ENCODE results near the gene MPI.

MPI gene

DNA sequence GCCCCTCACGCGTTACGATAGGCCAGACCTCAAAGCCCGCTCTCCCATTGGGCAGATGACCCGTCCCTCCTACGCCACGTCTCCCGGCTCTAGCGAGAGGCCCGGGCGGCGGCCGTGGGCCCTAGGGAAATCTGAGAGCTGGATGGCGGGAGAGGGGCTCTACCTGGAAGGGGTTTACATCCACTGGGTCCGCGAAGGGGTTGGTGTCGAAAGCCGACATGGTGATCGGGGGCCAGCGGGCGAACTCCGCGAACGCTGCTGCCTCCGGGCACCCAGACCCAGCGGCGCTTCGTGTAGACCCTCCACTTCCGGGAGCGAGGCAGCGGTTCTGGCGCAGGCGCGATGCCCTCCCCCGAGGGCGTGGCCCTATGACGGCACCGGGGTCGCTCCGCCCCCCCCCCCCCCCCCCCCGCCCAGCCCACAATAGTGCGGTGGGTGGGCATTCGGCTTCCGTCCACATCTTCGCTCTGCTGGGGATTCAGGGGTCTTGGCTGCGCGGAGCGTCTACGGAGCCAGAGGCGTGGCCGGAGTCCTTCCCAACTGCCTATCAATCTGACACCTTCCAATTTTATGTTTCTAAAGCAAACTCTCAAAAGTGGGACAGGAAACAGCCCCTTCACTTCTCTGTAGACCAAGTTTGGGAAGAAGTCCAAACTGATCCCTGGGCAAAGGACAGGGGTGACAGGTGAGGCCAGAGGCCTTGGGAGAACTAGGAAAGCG lies 16.6 kb upstream of the MPI start, which contains the start of gene SCAMP2 (continued):
- TF ChIP-seq, protein P1, sequence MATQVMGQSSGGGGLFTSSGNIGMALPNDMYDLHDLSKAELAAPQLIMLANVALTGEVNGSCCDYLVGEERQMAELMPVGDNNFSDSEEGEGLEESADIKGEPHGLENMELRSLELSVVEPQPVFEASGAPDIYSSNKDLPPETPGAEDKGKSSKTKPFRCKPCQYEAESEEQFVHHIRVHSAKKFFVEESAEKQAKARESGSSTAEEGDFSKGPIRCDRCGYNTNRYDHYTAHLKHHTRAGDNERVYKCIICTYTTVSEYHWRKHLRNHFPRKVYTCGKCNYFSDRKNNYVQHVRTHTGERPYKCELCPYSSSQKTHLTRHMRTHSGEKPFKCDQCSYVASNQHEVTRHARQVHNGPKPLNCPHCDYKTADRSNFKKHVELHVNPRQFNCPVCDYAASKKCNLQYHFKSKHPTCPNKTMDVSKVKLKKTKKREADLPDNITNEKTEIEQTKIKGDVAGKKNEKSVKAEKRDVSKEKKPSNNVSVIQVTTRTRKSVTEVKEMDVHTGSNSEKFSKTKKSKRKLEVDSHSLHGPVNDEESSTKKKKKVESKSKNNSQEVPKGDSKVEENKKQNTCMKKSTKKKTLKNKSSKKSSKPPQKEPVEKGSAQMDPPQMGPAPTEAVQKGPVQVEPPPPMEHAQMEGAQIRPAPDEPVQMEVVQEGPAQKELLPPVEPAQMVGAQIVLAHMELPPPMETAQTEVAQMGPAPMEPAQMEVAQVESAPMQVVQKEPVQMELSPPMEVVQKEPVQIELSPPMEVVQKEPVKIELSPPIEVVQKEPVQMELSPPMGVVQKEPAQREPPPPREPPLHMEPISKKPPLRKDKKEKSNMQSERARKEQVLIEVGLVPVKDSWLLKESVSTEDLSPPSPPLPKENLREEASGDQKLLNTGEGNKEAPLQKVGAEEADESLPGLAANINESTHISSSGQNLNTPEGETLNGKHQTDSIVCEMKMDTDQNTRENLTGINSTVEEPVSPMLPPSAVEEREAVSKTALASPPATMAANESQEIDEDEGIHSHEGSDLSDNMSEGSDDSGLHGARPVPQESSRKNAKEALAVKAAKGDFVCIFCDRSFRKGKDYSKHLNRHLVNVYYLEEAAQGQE (tag by site-specific recombination; IDR thresholded peaks at IDR 0.05) = no peak
- TF ChIP-seq ZNF266 (tag by site-specific recombination; IDR thresholded peaks at IDR 0.05; ENCODE audit: low read depth) (no peak), ZNF416 (tag by site-specific recombination; IDR thresholded peaks at IDR 0.05) (no peak), ZNF335 (tag by site-specific recombination; conservative IDR thresholded peaks at IDR 0.05) (peak; percentile 98), ZNF138 (tag by site-specific recombination; IDR thresholded peaks at IDR 0.05; ENCODE audit: borderline replicate concordance) (no peak), ZNF324 (tag by site-specific recombination; IDR thresholded peaks at IDR 0.05) (peak; percentile 91; the same call in 1 of the 2 replicates), ZNF133 (tag by site-specific recombination; IDR thresholded peaks at IDR 0.05) (no peak), ZNF654 (tag by site-specific recombination; IDR thresholded peaks at IDR 0.05; ENCODE audit: low read depth) (no peak), ZNF76 (tag by site-specific recombination; IDR thresholded peaks at IDR 0.05; ENCODE audit: borderline replicate concordance, low read depth) (peak; percentile 73), GLI4 (tag by site-specific recombination; IDR thresholded peaks at IDR 0.05) (0 out of 2 replicates have a peak, but pooled peaks have one; percentile 48), SALL2 (tag by site-specific recombination; IDR thresholded peaks at IDR 0.05; ENCODE audit: borderline replicate concordance) (no peak), ZNF600 (tag by site-specific recombination; IDR thresholded peaks at IDR 0.05) (peak; percentile 21; the same call in 1 of the 2 replicates), ZNF174 (tag by site-specific recombination; IDR thresholded peaks at IDR 0.05) (no peak), ZIC2 (tag by site-specific recombination; IDR thresholded peaks at IDR 0.05) (peak; percentile 38), ZNF112 (tag by site-specific recombination; IDR thresholded peaks at IDR 0.05) (no peak), GFI1B (tag by site-specific recombination; IDR thresholded peaks at IDR 0.05) (no peak), ZNF747 (tag by site-specific recombination; IDR thresholded peaks at IDR 0.05) (no peak), ZNF624 (tag by site-specific recombination; IDR thresholded peaks at IDR 0.05) (no peak), ZSCAN30 (tag by site-specific recombination; IDR thresholded peaks at IDR 0.05) (peak; percentile 85), ZNF239 (tag by site-specific recombination; IDR thresholded peaks at IDR 0.05) (no peak)
- TF ChIP-seq, protein P2, sequence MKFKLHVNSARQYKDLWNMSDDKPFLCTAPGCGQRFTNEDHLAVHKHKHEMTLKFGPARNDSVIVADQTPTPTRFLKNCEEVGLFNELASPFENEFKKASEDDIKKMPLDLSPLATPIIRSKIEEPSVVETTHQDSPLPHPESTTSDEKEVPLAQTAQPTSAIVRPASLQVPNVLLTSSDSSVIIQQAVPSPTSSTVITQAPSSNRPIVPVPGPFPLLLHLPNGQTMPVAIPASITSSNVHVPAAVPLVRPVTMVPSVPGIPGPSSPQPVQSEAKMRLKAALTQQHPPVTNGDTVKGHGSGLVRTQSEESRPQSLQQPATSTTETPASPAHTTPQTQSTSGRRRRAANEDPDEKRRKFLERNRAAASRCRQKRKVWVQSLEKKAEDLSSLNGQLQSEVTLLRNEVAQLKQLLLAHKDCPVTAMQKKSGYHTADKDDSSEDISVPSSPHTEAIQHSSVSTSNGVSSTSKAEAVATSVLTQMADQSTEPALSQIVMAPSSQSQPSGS (tag by site-specific recombination; IDR thresholded peaks at IDR 0.05; ENCODE audit: low read depth) = peak; percentile 75
- TF ChIP-seq, protein P3, sequence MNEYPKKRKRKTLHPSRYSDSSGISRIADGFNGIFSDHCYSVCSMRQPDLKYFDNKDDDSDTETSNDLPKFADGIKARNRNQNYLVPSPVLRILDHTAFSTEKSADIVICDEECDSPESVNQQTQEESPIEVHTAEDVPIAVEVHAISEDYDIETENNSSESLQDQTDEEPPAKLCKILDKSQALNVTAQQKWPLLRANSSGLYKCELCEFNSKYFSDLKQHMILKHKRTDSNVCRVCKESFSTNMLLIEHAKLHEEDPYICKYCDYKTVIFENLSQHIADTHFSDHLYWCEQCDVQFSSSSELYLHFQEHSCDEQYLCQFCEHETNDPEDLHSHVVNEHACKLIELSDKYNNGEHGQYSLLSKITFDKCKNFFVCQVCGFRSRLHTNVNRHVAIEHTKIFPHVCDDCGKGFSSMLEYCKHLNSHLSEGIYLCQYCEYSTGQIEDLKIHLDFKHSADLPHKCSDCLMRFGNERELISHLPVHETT (tag by site-specific recombination; IDR thresholded peaks at IDR 0.05) = 0 out of 2 replicates have a peak, but pooled peaks have one; percentile 57
- TF ChIP-seq, protein P4, sequence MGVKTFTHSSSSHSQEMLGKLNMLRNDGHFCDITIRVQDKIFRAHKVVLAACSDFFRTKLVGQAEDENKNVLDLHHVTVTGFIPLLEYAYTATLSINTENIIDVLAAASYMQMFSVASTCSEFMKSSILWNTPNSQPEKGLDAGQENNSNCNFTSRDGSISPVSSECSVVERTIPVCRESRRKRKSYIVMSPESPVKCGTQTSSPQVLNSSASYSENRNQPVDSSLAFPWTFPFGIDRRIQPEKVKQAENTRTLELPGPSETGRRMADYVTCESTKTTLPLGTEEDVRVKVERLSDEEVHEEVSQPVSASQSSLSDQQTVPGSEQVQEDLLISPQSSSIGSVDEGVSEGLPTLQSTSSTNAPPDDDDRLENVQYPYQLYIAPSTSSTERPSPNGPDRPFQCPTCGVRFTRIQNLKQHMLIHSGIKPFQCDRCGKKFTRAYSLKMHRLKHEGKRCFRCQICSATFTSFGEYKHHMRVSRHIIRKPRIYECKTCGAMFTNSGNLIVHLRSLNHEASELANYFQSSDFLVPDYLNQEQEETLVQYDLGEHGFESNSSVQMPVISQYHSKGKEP (tag by site-specific recombination; IDR thresholded peaks at IDR 0.05) = no peak
- TF ChIP-seq, protein P5, sequence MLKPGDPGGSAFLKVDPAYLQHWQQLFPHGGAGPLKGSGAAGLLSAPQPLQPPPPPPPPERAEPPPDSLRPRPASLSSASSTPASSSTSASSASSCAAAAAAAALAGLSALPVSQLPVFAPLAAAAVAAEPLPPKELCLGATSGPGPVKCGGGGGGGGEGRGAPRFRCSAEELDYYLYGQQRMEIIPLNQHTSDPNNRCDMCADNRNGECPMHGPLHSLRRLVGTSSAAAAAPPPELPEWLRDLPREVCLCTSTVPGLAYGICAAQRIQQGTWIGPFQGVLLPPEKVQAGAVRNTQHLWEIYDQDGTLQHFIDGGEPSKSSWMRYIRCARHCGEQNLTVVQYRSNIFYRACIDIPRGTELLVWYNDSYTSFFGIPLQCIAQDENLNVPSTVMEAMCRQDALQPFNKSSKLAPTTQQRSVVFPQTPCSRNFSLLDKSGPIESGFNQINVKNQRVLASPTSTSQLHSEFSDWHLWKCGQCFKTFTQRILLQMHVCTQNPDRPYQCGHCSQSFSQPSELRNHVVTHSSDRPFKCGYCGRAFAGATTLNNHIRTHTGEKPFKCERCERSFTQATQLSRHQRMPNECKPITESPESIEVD (tag by site-specific recombination; IDR thresholded peaks at IDR 0.05) = no peak
- TF ChIP-seq, protein P6, sequence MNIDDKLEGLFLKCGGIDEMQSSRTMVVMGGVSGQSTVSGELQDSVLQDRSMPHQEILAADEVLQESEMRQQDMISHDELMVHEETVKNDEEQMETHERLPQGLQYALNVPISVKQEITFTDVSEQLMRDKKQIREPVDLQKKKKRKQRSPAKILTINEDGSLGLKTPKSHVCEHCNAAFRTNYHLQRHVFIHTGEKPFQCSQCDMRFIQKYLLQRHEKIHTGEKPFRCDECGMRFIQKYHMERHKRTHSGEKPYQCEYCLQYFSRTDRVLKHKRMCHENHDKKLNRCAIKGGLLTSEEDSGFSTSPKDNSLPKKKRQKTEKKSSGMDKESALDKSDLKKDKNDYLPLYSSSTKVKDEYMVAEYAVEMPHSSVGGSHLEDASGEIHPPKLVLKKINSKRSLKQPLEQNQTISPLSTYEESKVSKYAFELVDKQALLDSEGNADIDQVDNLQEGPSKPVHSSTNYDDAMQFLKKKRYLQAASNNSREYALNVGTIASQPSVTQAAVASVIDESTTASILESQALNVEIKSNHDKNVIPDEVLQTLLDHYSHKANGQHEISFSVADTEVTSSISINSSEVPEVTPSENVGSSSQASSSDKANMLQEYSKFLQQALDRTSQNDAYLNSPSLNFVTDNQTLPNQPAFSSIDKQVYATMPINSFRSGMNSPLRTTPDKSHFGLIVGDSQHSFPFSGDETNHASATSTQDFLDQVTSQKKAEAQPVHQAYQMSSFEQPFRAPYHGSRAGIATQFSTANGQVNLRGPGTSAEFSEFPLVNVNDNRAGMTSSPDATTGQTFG (tag by site-specific recombination; IDR thresholded peaks at IDR 0.05; ENCODE audit: borderline replicate concordance) = no peak
- TF ChIP-seq, protein P7, sequence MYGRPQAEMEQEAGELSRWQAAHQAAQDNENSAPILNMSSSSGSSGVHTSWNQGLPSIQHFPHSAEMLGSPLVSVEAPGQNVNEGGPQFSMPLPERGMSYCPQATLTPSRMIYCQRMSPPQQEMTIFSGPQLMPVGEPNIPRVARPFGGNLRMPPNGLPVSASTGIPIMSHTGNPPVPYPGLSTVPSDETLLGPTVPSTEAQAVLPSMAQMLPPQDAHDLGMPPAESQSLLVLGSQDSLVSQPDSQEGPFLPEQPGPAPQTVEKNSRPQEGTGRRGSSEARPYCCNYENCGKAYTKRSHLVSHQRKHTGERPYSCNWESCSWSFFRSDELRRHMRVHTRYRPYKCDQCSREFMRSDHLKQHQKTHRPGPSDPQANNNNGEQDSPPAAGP (tag by site-specific recombination; IDR thresholded peaks at IDR 0.05) = peak; percentile 83

Data from HEK293 (cell line).